HFFc6 (cell line): ENCODE data around the gene HOXC9. TPM values are rescaled to one million over a fixed set of nuclear protein-coding genes. Genes with fewer than 3 reads are reported as not detected.
A peak's percentile ranks its signal among the peaks of the same experiment; 100 is the strongest.

ENCODE experiments used
- DNase-seq: peaks from one replicate; pipeline ENCODE4 v3.0.0-alpha.2; 2018
- H3K27ac Mint-ChIP-seq: 2 replicates; pipeline ENCODE4 v1.8.0; 2020; ENCODE audit warnings: mild to moderate bottlenecking, mixed read lengths
- H3K27me3 Mint-ChIP-seq: 2 replicates; pipeline ENCODE4 v1.8.0; 2021; ENCODE audit warnings: mild to moderate bottlenecking, moderate library complexity, mixed read lengths; ENCODE audit not compliant: insufficient read depth
- H3K36me3 Mint-ChIP-seq: 2 replicates; pipeline ENCODE4 v1.8.0; 2021; ENCODE audit warnings: low read depth, mixed read lengths
- H3K4me1 Mint-ChIP-seq: 2 replicates; pipeline ENCODE4 v1.8.0; 2020; ENCODE audit warnings: low read depth, mixed read lengths
- H3K4me3 Mint-ChIP-seq: 2 replicates; pipeline ENCODE4 v1.8.0; 2020; ENCODE audit warnings: mild to moderate bottlenecking, moderate library complexity, mixed read lengths
- H3K9me3 Mint-ChIP-seq: 2 replicates; pipeline ENCODE4 v1.8.0; 2020; ENCODE audit warnings: mild to moderate bottlenecking, mixed read lengths
- CTCF ChIP-seq: fragments of 200-600 bp; sonication (generic); IDR thresholded peaks from 2 replicates; pipeline ENCODE4 v1.5.0; 2021; ENCODE audit warnings: antibody characterized with exemption, mild to moderate bottlenecking
- total RNA-seq, 6 experiments: library from RNA; stranded (reverse); fragmentation: NEBNext Ultra II Directional; extraction: Animal tissue kit (Norgen Biotek cat#: 25700); gene quantifications; 2 replicates in 1 of 6; 3 replicates in 5 of 6; pipeline ENCODE4 v1.2.3, GENCODE V29; 2021

The HOXC9 gene
- total RNA-seq, 6 experiments from 2014 or later = 0.17 to 1.5 (median 1.1) TPM

DNA sequence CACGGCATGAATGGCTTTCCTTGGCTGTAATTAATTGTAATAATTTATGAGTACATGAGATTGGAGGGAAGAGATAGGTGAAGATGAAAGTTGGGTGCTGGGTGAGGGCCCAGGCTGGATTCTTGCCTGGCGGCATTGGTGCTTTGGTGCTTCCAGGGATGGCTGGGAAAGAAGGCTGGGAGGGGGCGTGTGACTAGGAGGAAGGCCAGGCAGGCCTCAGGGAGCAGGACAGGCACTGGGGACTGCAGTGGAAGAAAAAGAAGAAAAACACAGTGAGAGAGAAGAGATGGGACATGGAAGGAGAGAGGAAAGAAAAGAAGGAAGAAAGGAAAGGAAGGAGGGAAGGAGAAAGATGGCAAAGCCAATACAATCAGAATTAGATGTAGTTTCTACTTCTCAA lies 3.7 kb downstream of the HOXC9 start:
- H3K27ac Mint-ChIP-seq = no peak overlapping the region

DNA sequence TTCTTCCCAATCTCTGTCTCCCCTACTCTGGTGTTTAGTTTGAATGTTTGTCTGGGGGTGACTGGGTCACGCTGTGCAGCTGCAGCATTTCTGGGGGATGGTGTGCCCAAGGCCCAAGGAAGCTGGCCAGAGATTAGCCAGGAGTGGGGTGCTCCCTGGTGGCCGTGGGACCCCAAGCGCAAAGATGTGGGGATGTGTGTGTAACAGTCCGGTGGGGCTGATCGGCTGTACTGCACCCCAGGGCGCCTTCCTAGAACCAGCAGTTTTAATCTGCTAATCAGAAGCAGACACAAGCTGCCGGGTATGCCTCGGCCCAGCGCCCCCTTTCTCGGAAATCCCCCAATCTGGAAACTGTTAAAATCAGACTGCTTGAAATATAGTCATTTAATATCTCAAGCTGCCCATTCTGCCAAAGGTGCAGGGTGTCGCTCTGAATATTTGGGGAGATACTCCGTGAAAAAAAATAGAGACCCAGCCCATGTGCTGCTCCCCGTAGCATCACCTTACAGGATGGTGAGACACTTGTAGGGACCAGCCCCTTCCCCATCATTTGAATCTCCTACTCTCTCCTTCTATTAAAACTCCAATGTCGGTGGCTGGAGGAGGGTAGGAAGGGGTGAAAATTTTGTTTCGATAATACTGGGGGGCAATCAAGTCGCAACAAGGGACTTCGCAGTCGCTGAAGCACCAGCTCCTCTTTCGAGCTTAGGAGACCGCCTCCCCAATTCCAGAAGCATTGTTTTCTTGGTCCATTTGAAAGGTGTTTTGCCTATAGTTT lies 4.3 kb downstream of the HOXC9 start:
- Mint-ChIP-seq H3K4me1 (peaks cover 6% of the 10 kb centered on the region), H3K36me3 (no peaks in the 10 kb centered on the region), H3K27ac (no peak overlapping the region), H3K9me3 (no peaks in the 10 kb centered on the region), H3K27me3 (peaks cover 68% of the 10 kb centered on the region), H3K4me3 (no peak overlapping the region)
- no peak for DNase-seq
- peak; percentile 43; the same call in 1 of the 2 replicates for TF ChIP-seq CTCF

More for the DNA sequence above, 3.7 kb downstream of the HOXC9 start:
- Mint-ChIP-seq H3K9me3 (no peaks in the 10 kb centered on the region), H3K4me1 (peaks cover 6% of the 10 kb centered on the region), H3K36me3 (no peaks in the 10 kb centered on the region), H3K27me3 (peaks cover 73% of the 10 kb centered on the region), H3K4me3 (no peak overlapping the region)
- no peak for TF ChIP-seq CTCF
- DNase-seq = no peak

- no peaks in the 10 kb centered on the region for H3K36me3 Mint-ChIP-seq
- TF ChIP-seq CTCF = no peak
- DNase-seq = no peak
- H3K4me3 Mint-ChIP-seq = no peak overlapping the region
- peaks cover 6% of the 10 kb centered on the region for H3K4me1 Mint-ChIP-seq
- no peak overlapping the region for H3K27ac Mint-ChIP-seq
- no peaks in the 10 kb centered on the region for H3K9me3 Mint-ChIP-seq
- peaks cover 71% of the 10 kb centered on the region for H3K27me3 Mint-ChIP-seq
These were observed 5.0 kb downstream of the HOXC9 start for GRCh38 chr12:54004841-54005530.

DNA sequence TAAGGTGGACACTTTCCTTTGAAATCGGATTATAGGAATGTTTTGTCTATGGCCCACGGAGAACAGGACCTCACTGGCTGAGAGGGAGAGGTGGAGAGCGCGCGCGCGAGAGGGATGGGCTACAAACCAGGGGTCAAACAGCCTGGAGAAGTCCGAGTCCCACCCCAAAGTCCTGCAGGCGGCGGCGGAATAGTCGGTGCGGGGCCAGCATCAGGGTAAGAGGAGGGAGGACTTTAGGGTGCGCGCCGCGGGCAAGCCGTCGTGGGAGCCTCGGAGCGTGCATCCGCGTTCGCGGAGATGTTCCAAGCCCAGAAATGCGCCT lies 5.5 kb downstream of the HOXC9 start:
- no peak for TF ChIP-seq CTCF
- Mint-ChIP-seq H3K27ac (no peak overlapping the region), H3K4me1 (peaks cover 6% of the 10 kb centered on the region), H3K27me3 (peaks cover 71% of the 10 kb centered on the region), H3K36me3 (no peaks in the 10 kb centered on the region), H3K9me3 (no peaks in the 10 kb centered on the region), H3K4me3 (no peak overlapping the region)
- no peak for DNase-seq

GRCh38 chr12:54005853-54006558 lies 6.0 kb downstream of the HOXC9 start:
- H3K36me3 Mint-ChIP-seq = no peaks in the 10 kb centered on the region
- H3K4me1 Mint-ChIP-seq = peaks cover 8% of the 10 kb centered on the region
- H3K4me3 Mint-ChIP-seq = peak overlapping the region; percentile 53; the same call in 1 of the 2 replicates
- TF ChIP-seq CTCF = peak; percentile 98
- peak; percentile 49 for DNase-seq
- no peaks in the 10 kb centered on the region for H3K9me3 Mint-ChIP-seq
- H3K27ac Mint-ChIP-seq = no peak overlapping the region
- peaks cover 73% of the 10 kb centered on the region for H3K27me3 Mint-ChIP-seq
